GM12872 (cell line): Measurements from ENCODE around the gene LPAR3.

Experiments
- TF ChIP-seq, protein P1 (sequence below): IDR thresholded peaks from 3 replicates; pipeline ENCODE4 v1.5.1; 2011; ENCODE audit warnings: low read depth, mild to moderate bottlenecking, low read length, moderate library complexity; ENCODE audit not compliant: insufficient read depth

LPAR3 gene

DNA sequence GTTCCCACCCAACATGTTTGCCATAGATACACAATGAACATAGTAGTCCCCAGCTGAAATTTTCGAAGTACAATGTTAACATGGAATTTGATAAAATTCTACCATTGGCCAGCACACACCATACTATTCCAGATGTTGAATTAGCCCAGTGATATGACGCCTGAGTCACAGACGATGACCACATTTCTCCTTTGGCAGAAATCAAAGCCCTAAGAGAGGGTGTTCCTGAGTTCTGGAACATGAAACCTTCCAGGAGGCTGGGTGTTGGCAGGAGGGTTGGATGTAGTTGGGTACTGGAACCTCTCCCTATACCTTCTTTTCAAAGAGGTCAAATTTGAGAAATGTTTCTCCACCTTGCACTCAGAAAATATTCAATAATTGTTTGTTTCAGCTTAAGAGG is 37.8 kb downstream of the LPAR3 start:
- TF ChIP-seq, protein P1, sequence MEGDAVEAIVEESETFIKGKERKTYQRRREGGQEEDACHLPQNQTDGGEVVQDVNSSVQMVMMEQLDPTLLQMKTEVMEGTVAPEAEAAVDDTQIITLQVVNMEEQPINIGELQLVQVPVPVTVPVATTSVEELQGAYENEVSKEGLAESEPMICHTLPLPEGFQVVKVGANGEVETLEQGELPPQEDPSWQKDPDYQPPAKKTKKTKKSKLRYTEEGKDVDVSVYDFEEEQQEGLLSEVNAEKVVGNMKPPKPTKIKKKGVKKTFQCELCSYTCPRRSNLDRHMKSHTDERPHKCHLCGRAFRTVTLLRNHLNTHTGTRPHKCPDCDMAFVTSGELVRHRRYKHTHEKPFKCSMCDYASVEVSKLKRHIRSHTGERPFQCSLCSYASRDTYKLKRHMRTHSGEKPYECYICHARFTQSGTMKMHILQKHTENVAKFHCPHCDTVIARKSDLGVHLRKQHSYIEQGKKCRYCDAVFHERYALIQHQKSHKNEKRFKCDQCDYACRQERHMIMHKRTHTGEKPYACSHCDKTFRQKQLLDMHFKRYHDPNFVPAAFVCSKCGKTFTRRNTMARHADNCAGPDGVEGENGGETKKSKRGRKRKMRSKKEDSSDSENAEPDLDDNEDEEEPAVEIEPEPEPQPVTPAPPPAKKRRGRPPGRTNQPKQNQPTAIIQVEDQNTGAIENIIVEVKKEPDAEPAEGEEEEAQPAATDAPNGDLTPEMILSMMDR = no peak

DNA sequence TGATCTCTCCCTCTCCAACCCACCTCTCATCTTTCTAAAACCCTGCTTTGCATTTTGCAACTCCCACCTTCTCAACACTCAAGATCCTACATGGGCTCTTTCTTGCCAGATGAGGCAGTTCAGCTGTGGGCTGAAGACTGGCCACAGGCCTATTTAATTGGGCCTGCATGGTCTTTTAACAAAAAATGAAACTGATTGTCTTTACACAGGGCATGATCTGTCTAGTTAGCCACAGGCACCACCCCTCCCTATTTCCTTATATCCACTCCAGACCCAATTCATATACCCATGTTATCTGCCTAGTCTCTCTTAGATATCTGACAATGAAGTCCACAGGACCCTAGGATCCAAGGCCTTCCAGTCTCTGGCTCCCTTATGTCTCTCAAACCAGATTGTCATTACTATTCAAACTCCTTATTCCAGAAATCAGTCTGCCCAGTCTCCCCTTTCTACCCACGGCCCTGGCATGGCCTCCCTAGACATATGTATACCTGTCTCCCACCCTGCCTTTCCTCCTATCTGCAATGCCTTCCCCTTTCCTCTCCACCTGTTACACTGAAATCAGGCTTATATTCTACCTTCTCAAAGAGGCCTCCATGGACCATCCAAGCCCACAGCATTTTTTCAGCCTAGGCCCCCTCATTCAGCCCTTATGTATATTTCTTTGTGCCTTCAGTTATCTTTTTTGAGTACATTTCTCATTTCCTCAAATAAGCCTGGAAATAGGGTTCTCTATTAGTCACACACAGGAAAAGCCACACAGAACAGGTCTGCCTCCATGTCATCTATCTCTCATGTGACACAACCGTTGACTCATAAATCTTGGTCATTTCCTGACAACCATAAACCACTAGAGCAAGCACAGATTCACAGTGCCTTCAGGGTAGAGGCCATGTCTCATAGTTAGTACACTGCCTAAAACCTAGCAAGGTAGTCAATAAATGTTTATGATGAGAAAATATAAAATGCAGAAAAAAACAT is 39.0 kb downstream of the LPAR3 start:
- TF ChIP-seq, protein P1 = no peak

DNA sequence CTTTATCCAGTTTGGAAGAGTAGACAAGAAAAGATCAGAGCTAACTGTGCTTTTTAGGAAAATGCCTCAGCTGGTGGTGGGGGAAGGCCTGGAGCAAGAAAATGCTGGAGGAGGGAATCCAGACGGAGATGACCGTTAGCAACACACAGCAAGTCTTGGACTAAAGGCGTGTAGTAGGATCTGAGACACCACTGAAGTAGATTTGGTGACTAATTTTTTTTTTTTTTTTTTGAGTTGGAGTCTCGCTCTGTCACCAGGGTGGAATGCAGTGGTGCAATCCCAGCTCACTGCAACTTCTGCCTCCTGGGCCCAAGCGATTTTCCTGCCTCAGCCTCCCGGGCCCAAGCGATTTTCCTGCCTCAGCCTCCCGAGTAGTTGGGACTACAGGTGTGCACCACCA is 41.2 kb downstream of the LPAR3 start:
- TF ChIP-seq, protein P1 = no peak

DNA sequence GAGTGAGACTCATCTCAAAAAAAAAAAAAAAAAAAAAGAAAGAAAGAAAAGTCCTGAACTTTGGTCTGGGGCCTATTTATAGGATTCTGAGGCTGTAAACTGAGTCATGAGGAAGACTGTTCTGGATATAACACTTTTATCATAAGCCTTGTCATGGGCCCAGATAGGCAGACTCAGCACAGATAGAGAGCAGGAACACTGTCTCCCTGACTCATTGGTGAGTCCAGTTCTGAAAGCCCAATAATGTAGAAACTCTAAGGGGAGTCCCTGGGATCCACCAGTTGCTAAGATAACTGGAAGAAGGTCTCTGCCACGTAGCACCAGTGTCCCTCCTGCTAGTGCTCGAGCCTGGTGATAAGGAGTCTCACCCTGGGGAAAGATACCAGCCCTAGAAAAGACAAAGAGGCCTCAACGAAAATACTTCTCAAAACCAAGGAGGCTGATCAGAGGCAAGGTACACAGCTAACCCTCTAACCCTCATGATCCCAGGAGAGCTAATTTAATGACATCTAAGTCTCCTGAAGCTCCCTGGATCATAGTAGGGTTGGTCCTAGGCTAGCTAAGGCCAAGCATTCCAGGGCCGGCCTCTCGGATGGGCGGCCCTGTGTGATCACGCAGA is 43.5 kb downstream of the LPAR3 start:
- TF ChIP-seq, protein P1 = no peak

DNA sequence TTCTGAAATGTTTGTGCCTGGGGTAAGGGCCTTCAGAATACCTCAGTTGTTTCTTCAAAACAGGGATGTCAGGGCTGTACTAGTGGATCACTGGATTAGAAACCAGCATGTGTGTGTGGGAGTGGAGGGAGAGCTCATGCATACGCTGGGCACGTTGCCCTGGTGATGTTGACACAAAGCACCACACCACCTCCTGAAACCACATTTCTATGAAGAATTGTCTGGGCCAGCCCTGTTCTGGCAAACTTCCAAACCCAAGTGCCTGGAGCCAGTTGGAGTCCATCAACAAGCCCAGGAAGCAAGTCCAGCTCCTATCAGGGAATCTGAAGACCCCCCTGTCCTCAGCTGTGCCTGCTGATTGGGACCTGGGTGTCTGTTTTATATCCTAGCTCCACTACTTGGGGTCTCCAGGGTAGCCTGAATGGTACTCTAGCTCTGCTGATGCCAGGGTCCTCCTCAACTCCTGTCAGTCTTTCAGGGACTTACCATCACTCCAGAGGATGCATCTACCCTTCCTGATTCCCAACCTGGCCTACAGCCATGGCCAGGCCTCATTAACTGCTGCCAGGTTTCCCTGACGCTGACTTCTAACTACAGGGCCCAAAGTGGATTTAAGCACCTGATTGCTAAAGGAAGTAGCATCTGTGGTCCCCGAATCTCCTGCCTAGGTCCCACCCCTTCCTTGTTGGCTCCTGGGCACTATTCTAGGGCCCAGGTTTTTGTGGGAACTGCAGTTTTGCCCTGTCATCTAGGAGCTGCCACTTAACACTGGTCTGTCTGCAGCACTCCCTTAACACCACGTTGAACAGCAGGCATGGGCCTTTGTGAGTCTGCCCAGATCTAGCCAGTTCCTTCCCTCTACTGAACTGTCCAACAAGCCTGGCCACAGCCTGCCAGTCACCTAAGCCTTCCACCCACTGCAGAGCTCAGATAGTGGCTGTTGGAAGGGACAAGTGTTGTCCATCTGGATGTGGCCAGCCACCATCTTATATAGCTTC is 45.5 kb downstream of the LPAR3 start:
- TF ChIP-seq, protein P1 = no peak

DNA sequence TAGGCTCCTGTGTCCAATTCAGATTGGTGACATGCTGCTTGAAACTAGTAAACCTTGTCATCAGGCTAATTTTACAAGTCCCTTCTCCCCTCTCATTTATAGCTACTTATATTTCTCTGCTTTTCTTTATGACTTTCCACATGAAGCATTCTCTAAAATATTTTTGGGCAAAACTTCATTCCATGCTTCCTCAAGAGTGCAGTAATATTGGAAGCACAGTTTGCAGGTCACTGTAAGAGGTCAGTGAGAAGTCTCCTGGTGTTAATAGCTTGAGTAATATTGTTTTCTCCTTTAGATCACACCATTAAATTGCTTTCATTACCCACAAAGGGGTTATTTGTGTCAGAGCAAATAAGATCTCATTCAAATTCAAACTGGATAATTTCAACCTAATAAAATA is 46.6 kb downstream of the LPAR3 start:
- TF ChIP-seq, protein P1 = no peak
